GM23338 (cell line): ENCODE measurements around the gene C16orf86. TPM values are rescaled to one million over a fixed set of nuclear protein-coding genes. Genes with fewer than 3 reads are reported as not detected.

Experiments used
- ATAC-seq: fragments of 200-7000 bp; cut with Tn5 transposase; 3 replicates; pipeline ENCODE4 v1.9.1; 2020
- DNase-seq: peaks from one replicate; pipeline ENCODE4 v3.0.0-alpha.2; 2015; ENCODE audit warnings: low spot score
- H2AFZ ChIP-seq: fragments of 200-600 bp; sonication (generic); 2 replicates; pipeline ENCODE4 v1.8.0; 2016; ENCODE audit warnings: antibody characterized with exemption, mild to moderate bottlenecking, moderate library complexity
- H3F3A ChIP-seq: fragments of 200-600 bp; sonication (generic); replicated peaks from 2 replicates; pipeline ENCODE4 v1.8.0; 2017; ENCODE audit warnings: antibody characterized with exemption, mixed run types, low read depth
- H3K27ac ChIP-seq: fragments of 200-600 bp; sonication (generic); 2 replicates; pipeline ENCODE4 v1.6.1; 2016; ENCODE audit warnings: low read depth
- H3K27me3 ChIP-seq: fragments of 200-600 bp; sonication (generic); 2 replicates; pipeline ENCODE4 v1.8.0; 2016; ENCODE audit warnings: mild to moderate bottlenecking, mixed run types, moderate library complexity; ENCODE audit not compliant: insufficient read depth
- H3K36me3 ChIP-seq: fragments of 200-600 bp; sonication (generic); 2 replicates; pipeline ENCODE4 v1.8.0; 2016; ENCODE audit warnings: mild to moderate bottlenecking; ENCODE audit not compliant: insufficient read depth
- H3K4me1 ChIP-seq: fragments of 200-600 bp; sonication (generic); 2 replicates; pipeline ENCODE4 v1.8.0; 2016; ENCODE audit warnings: mild to moderate bottlenecking, moderate library complexity; ENCODE audit not compliant: insufficient read depth
- H3K4me2 ChIP-seq: fragments of 200-600 bp; sonication (generic); 2 replicates; pipeline ENCODE4 v1.7.1; 2017; ENCODE audit warnings: mixed run types
- H3K4me3 ChIP-seq: fragments of 200-600 bp; sonication (generic); 2 replicates; pipeline ENCODE4 v1.6.1; 2016; ENCODE audit warnings: mixed run types
- H3K79me2 ChIP-seq: fragments of 200-600 bp; sonication (generic); replicated peaks from 2 replicates; pipeline ENCODE4 v1.8.0; 2017; ENCODE audit warnings: mild to moderate bottlenecking; ENCODE audit not compliant: insufficient read depth
- H3K9me2 ChIP-seq: fragments of 200-600 bp; sonication (generic); 2 replicates; pipeline ENCODE4 v1.8.0; 2017; ENCODE audit not compliant: insufficient read depth
- H4K20me1 ChIP-seq: fragments of 200-600 bp; sonication (generic); replicated peaks from 2 replicates; pipeline ENCODE4 v1.8.0; 2017; ENCODE audit warnings: mild to moderate bottlenecking; ENCODE audit not compliant: insufficient read depth
- H3K27ac Mint-ChIP-seq: 2 replicates; pipeline ENCODE4 v1.8.0; 2020; ENCODE audit warnings: inconsistent platforms, mild to moderate bottlenecking, moderate library complexity, mixed read lengths
- H3K27me3 Mint-ChIP-seq: 3 replicates; pipeline ENCODE4 v1.8.0; 2022; ENCODE audit warnings: low read depth, mild to moderate bottlenecking, moderate library complexity, mixed read lengths, inconsistent platforms; ENCODE audit not compliant: insufficient read depth, poor library complexity
- H3K36me3 Mint-ChIP-seq: 3 replicates; pipeline ENCODE4 v1.8.0; 2021; ENCODE audit warnings: low read depth, mild to moderate bottlenecking, inconsistent platforms, moderate library complexity, mixed read lengths
- H3K4me1 Mint-ChIP-seq: 3 replicates; pipeline ENCODE4 v1.8.0; 2020; ENCODE audit warnings: mild to moderate bottlenecking, inconsistent platforms, mixed read lengths
- H3K4me3 Mint-ChIP-seq: 3 replicates; pipeline ENCODE4 v1.8.0; 2021; ENCODE audit warnings: moderate library complexity, mild to moderate bottlenecking, inconsistent platforms, mixed read lengths
- H3K9me3 Mint-ChIP-seq: 3 replicates; pipeline ENCODE4 v1.8.0; 2020; ENCODE audit warnings: moderate library complexity, mild to moderate bottlenecking, inconsistent platforms, mixed read lengths
- CREB1 ChIP-seq: fragments of 250-450 bp; sonication (Bioruptor Pico); IDR thresholded peaks from 2 replicates; pipeline ENCODE4 v1.5.0; 2020; ENCODE audit warnings: low read depth, mild to moderate bottlenecking, moderate library complexity
- EZH2 ChIP-seq: fragments of 200-600 bp; sonication (generic); IDR thresholded peaks from one replicate; pipeline ENCODE4 v1.8.0; 2017; ENCODE audit warnings: antibody characterized with exemption, mild to moderate bottlenecking, low read depth; ENCODE audit not compliant: unreplicated experiment
- JUNB ChIP-seq: IDR thresholded peaks from one replicate; pipeline ENCODE4 v1.6.1; 2016; ENCODE audit warnings: antibody characterized with exemption; ENCODE audit not compliant: unreplicated experiment
- NANOG ChIP-seq: IDR thresholded peaks from 2 replicates; pipeline ENCODE4 v1.6.1; 2016; ENCODE audit warnings: antibody characterized with exemption, borderline replicate concordance
- STAT1 ChIP-seq: IDR thresholded peaks from one replicate; pipeline ENCODE4 v1.6.1; 2016; ENCODE audit warnings: antibody characterized with exemption; ENCODE audit not compliant: unreplicated experiment
- ZNF114 ChIP-seq: fragments of 250-450 bp; sonication (Bioruptor Pico); IDR thresholded peaks from 2 replicates; pipeline ENCODE4 v1.5.0; 2020; ENCODE audit warnings: mild to moderate bottlenecking, moderate library complexity
- polyA plus RNA-seq: library from polyadenylated mRNA; unstranded; fragments of >200 nt; fragmentation: Nextera tagmentation; extraction: Ambion mirVana; gene quantifications from 2 replicates; pipeline ENCODE4 v1.2.1, GENCODE V29; 2016
- total RNA-seq: library from RNA; depleted of rRNA; stranded (reverse); fragments of >200 nt; shearing (Covaris generic); gene quantifications from 2 replicates; pipeline ENCODE4 v1.2.3, GENCODE V29; 2014
- TF ChIP-seq, protein P1 (sequence below), 2 experiments: fragments of 200-600 bp in 1 of 2; sonication (generic) in 1 of 2; conservative IDR thresholded peaks; 2 replicates each; pipeline versions ENCODE4 v1.5.1 to v1.6.1; 2016 to 2017; ENCODE audit warnings: antibody characterized with exemption in 2 of 2, low read depth in 2 of 2, mild to moderate bottlenecking in 2 of 2, moderate library complexity in 1 of 2
- TF ChIP-seq, protein P2 (sequence below): fragments of 250-450 bp; sonication (Bioruptor Pico); IDR thresholded peaks from 2 replicates; pipeline ENCODE4 v1.5.0; 2020; ENCODE audit warnings: mild to moderate bottlenecking, moderate library complexity

C16orf86 gene
- total and polyA plus RNA-seq, 2 experiments from 2014 or later: 0.87 to 1.1 TPM

DNA sequence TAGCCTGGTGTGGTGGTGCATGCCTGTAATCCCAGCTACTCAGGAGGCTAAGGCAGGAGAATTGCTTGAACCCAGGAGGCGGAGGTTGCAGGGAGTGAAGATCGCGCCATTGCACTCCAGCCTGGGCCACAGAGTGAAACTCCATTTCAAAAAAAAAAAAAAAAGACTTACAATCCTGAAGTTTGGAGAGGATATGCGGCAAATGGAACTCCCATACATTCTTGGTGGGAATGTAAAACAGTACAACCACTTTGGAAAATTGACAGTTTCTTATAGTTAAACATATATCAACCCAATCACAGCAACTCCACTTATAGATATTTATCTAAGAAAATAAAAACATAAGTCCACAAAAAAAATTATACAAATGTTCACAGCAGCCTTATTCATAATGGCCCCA lies 40.6 kb downstream of the C16orf86 start:
- Histone ChIP-seq H3K36me3 (no peaks in the 10 kb centered on the region), H3K4me1 (peaks cover 22% of the 10 kb centered on the region), H3K79me2 (peaks cover 96% of the 10 kb centered on the region), H2AFZ (no peak overlapping the region), H4K20me1 (peaks cover 10% of the 10 kb centered on the region; the same call in 1 of the 2 replicates), H3K27ac (no peak overlapping the region), H3K9me2 (no peaks in the 10 kb centered on the region), H3K27me3 (no peaks in the 10 kb centered on the region), H3K4me3 (no peak overlapping the region), H3F3A (peaks cover 8% of the 10 kb centered on the region; the same call in 1 of the 2 replicates), H3K4me2 (no peak overlapping the region)
- Mint-ChIP-seq H3K4me1 (peaks cover 20% of the 10 kb centered on the region), H3K9me3 (no peaks in the 10 kb centered on the region), H3K27ac (no peak overlapping the region), H3K36me3 (no peaks in the 10 kb centered on the region; the same call in 2 of the 3 replicates), H3K4me3 (no peak overlapping the region), H3K27me3 (peaks cover 3% of the 10 kb centered on the region)
- TF ChIP-seq ZNF114 (CRISPR knock-in tag): no peak
- TF ChIP-seq, protein P1, sequence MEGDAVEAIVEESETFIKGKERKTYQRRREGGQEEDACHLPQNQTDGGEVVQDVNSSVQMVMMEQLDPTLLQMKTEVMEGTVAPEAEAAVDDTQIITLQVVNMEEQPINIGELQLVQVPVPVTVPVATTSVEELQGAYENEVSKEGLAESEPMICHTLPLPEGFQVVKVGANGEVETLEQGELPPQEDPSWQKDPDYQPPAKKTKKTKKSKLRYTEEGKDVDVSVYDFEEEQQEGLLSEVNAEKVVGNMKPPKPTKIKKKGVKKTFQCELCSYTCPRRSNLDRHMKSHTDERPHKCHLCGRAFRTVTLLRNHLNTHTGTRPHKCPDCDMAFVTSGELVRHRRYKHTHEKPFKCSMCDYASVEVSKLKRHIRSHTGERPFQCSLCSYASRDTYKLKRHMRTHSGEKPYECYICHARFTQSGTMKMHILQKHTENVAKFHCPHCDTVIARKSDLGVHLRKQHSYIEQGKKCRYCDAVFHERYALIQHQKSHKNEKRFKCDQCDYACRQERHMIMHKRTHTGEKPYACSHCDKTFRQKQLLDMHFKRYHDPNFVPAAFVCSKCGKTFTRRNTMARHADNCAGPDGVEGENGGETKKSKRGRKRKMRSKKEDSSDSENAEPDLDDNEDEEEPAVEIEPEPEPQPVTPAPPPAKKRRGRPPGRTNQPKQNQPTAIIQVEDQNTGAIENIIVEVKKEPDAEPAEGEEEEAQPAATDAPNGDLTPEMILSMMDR (conservative IDR thresholded peaks at IDR 0.05; ENCODE audit: low read depth in 2 of 2): no peak
- TF ChIP-seq, protein P2, sequence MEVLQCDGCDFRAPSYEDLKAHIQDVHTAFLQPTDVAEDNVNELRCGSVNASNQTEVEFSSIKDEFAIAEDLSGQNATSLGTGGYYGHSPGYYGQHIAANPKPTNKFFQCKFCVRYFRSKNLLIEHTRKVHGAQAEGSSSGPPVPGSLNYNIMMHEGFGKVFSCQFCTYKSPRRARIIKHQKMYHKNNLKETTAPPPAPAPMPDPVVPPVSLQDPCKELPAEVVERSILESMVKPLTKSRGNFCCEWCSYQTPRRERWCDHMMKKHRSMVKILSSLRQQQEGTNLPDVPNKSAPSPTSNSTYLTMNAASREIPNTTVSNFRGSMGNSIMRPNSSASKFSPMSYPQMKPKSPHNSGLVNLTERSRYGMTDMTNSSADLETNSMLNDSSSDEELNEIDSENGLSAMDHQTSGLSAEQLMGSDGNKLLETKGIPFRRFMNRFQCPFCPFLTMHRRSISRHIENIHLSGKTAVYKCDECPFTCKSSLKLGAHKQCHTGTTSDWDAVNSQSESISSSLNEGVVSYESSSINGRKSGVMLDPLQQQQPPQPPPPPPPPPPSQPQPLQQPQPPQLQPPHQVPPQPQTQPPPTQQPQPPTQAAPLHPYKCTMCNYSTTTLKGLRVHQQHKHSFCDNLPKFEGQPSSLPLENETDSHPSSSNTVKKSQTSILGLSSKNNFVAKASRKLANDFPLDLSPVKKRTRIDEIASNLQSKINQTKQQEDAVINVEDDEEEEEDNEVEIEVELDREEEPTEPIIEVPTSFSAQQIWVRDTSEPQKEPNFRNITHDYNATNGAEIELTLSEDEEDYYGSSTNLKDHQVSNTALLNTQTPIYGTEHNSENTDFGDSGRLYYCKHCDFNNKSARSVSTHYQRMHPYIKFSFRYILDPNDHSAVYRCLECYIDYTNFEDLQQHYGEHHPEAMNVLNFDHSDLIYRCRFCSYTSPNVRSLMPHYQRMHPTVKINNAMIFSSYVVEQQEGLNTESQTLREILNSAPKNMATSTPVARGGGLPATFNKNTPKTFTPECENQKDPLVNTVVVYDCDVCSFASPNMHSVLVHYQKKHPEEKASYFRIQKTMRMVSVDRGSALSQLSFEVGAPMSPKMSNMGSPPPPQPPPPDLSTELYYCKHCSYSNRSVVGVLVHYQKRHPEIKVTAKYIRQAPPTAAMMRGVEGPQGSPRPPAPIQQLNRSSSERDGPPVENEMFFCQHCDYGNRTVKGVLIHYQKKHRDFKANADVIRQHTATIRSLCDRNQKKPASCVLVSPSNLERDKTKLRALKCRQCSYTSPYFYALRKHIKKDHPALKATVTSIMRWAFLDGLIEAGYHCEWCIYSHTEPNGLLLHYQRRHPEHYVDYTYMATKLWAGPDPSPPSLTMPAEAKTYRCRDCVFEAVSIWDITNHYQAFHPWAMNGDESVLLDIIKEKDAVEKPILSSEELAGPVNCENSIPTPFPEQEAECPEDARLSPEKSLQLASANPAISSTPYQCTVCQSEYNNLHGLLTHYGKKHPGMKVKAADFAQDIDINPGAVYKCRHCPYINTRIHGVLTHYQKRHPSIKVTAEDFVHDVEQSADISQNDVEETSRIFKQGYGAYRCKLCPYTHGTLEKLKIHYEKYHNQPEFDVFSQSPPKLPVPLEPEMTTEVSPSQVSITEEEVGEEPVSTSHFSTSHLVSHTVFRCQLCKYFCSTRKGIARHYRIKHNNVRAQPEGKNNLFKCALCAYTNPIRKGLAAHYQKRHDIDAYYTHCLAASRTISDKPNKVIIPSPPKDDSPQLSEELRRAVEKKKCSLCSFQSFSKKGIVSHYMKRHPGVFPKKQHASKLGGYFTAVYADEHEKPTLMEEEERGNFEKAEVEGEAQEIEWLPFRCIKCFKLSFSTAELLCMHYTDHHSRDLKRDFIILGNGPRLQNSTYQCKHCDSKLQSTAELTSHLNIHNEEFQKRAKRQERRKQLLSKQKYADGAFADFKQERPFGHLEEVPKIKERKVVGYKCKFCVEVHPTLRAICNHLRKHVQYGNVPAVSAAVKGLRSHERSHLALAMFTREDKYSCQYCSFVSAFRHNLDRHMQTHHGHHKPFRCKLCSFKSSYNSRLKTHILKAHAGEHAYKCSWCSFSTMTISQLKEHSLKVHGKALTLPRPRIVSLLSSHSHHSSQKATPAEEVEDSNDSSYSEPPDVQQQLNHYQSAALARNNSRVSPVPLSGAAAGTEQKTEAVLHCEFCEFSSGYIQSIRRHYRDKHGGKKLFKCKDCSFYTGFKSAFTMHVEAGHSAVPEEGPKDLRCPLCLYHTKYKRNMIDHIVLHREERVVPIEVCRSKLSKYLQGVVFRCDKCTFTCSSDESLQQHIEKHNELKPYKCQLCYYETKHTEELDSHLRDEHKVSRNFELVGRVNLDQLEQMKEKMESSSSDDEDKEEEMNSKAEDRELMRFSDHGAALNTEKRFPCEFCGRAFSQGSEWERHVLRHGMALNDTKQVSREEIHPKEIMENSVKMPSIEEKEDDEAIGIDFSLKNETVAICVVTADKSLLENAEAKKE: no peak
- TF ChIP-seq NANOG: no peak
- no peak for TF ChIP-seq JUNB
- TF ChIP-seq CREB1 (CRISPR knock-in tag): no peak
- TF ChIP-seq EZH2: no peak
- TF ChIP-seq STAT1: no peak
- ATAC-seq (no peak), DNase-seq (no peak)
